ENCODE data around the gene DGCR2. TPM values are rescaled to one million over a fixed set of nuclear protein-coding genes. Genes with fewer than 3 reads are reported as not detected.
"Not testable (repeated sequence)": the region's sequence is repeated elsewhere in the genome, so short reads cannot be mapped to it uniquely, and the experiment has no call there.

The DGCR2 gene
- total and polyA plus RNA-seq, 10 of the 15 experiments (the other 5 are each of a cell fraction or from before 2014, with no cell fraction given), result 0.19 to 28.4 (median 16.0) TPM

DNA sequence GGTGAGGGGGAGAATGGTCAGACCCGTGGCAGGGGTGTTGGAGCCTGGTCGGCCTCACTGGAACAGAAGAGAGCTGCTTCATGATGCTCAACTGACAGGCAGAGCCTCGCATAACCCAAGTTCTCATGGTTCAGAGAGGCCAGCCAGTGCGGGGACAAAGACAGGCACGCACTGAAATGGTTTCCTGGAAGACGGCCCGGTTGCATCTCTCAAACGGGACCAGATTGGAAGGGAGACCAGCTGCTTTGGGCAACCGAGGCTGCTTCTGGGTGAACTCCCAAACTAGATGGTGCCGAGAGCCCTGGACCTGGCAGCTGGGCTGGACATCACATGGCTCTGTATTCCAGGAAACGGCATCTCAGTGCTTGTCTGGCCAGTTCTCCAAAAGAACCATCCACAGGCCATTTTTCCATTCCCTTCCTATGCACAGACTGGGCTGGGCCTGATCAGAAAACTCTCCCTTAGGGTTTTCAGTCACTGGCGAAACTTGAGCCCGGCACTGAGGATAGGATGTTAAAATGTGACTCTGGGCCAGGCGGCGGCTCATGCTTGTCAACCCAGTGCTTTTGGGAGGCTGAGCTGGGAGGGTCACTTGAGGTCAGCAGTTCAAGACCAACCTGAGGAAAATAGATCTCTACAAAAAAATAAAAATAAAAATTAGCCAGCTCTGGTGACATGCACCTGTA is 106.0 kb downstream of the DGCR2 start (continued):
- TF ChIP-seq, protein P1, sequence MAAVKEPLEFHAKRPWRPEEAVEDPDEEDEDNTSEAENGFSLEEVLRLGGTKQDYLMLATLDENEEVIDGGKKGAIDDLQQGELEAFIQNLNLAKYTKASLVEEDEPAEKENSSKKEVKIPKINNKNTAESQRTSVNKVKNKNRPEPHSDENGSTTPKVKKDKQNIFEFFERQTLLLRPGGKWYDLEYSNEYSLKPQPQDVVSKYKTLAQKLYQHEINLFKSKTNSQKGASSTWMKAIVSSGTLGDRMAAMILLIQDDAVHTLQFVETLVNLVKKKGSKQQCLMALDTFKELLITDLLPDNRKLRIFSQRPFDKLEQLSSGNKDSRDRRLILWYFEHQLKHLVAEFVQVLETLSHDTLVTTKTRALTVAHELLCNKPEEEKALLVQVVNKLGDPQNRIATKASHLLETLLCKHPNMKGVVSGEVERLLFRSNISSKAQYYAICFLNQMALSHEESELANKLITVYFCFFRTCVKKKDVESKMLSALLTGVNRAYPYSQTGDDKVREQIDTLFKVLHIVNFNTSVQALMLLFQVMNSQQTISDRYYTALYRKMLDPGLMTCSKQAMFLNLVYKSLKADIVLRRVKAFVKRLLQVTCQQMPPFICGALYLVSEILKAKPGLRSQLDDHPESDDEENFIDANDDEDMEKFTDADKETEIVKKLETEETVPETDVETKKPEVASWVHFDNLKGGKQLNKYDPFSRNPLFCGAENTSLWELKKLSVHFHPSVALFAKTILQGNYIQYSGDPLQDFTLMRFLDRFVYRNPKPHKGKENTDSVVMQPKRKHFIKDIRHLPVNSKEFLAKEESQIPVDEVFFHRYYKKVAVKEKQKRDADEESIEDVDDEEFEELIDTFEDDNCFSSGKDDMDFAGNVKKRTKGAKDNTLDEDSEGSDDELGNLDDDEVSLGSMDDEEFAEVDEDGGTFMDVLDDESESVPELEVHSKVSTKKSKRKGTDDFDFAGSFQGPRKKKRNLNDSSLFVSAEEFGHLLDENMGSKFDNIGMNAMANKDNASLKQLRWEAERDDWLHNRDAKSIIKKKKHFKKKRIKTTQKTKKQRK (IDR thresholded peaks at IDR 0.05; ENCODE audit: low read depth, low read length), result no peak
- TF ChIP-seq RAD21 (IDR thresholded peaks at IDR 0.05; ENCODE audit: insufficient read depth, low read depth, low read length) (no peak), SREBF1 (IDR thresholded peaks at IDR 0.05; ENCODE audit: low read length) (no peak)
- TF ChIP-seq, protein P2, sequence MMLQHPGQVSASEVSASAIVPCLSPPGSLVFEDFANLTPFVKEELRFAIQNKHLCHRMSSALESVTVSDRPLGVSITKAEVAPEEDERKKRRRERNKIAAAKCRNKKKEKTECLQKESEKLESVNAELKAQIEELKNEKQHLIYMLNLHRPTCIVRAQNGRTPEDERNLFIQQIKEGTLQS (IDR thresholded peaks at IDR 0.05; ENCODE audit: borderline replicate concordance, extremely low read depth, low read depth, low read length), result no peak

DNA sequence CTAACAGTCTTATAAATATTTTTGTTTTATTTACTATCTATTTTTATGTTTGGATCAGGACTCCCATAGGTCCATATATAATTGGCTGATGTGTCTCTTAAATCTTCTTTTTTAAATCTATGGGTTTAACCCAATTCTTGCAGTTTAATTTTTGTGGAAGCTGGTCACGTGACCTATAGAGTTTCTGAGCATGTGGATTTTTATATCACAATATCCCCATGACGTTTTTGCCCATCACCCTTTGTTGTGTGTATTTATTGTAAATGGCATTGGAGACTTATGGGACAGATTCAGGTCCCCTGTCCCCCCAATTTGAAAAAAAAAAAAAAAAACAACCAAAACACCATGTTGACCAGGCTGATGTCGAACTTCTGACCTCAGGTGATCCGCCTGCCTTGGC is 107.3 kb downstream of the DGCR2 start:
- WGBS (ENCODE audit: insufficient coverage, insufficient replicate concordance, low lambda C conversion rate, missing lambda C conversion rate), result 19% methylated on average over 4 of the region's 4 CpGs
- ChIA-PET POLR2A (interaction anchor here (0.6 kb wide), 1 partner anchor 186 kb away, joined by 6 read pairs; no protein-coding TSS in a partner anchor), RAD21 (ENCODE audit: unreplicated experiment) (no interaction called here), SMC1A (ENCODE audit: uncharacterized antibody, unreplicated experiment) (no interaction called here), CTCF (no interaction called here)
- TF ChIP-seq MTA2 (IDR thresholded peaks at IDR 0.05; ENCODE audit: low read depth) (no peak), RAD51 (IDR thresholded peaks at IDR 0.05) (peak; percentile 51; the same call in 1 of the 2 replicates)
- Histone ChIP-seq H3K4me1 (ENCODE audit: control insufficient read depth, insufficient read depth, low read length) (no peaks in the 10 kb centered on the region), H3K36me3 (ENCODE audit: control insufficient read depth in 2 of 2, insufficient read depth in 2 of 2, low read length in 1 of 2) (no peaks in the 10 kb centered on the region), H3K27ac (ENCODE audit: control insufficient read depth, insufficient read depth) (no peak overlapping the region), H3K4me2 (ENCODE audit: control insufficient read depth, insufficient read depth) (no peak overlapping the region), H3K4me3 (no peak overlapping the region), H3K9ac (ENCODE audit: control insufficient read depth, insufficient read depth, low read length) (no peak overlapping the region), H3K9me3 (replicated peaks; ENCODE audit: control insufficient read depth, insufficient read depth, low read length) (no peaks in the 10 kb centered on the region), H3K27me3 (replicated peaks in 1 of 2; ENCODE audit: control insufficient read depth in 2 of 2, insufficient read depth in 2 of 2, low read length in 1 of 2) (peaks cover 0 to 5% of the 10 kb centered on the region in 2 experiments; a peak in 1 of 4 replicates), H2AFZ (ENCODE audit: control insufficient read depth, low read depth, low read length) (no peak overlapping the region), H4K20me1 (ENCODE audit: control insufficient read depth, insufficient read depth) (no peaks in the 10 kb centered on the region), H3K79me2 (ENCODE audit: control insufficient read depth, insufficient read depth, low read length) (no peaks in the 10 kb centered on the region)
- DNase-seq (ENCODE audit: low read depth, low spot score) (no peak), ATAC-seq (no peak), FAIRE-seq (no peak)
- intact Hi-C loops (cut with micrococcal nuclease; ENCODE audit: unreplicated experiment) (no loop called here), in situ Hi-C loops (cut with MboI) (no loop called here)
- BruUV-seq (replicated peaks), result no TSS peak

DNA sequence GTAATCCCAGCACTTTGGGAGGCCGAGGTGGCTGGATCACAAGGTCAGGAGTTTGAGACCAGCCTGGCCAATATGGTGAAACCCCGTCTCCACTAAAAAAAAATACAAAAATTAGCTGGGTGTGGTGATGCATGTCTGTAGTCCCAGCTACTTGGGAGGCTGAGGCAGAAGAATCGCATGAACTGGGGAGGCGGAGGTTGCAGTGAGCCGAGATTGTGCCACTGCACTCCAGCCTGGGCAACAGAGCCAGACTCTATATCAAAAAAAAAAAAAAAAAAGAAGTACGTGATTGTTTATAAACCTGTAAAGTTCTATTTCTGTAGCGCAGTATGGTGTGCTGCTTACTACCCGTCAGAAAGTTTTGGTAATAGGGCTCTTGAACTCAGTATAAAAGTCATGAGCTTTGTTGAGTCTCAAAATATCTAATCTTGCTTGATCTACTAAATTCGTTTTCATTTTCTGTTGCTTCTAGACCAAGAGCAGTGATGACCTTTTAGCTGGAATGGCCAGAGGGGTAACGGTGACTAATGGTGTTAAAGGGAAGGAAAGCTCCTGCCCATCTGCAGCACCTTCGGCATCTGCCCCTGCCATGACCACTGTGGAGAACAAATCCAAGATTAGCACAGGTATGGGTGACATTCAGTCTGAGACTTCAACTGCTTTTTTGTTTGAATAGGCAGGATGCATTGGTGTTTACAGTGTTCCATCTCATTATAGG is 108.2 kb downstream of the DGCR2 start:
- H3K4me3 ChIP-seq; ATAC-seq; POLR2A ChIA-PET; CTCF ChIA-PET; H2AFZ ChIP-seq (ENCODE audit: control insufficient read depth, low read depth, low read length); H3K9me3 ChIP-seq (replicated peaks; ENCODE audit: control insufficient read depth, insufficient read depth, low read length); H3K27ac ChIP-seq (ENCODE audit: control insufficient read depth, insufficient read depth); H3K4me2 ChIP-seq (ENCODE audit: control insufficient read depth, insufficient read depth); BruUV-seq (replicated peaks); DNase-seq (ENCODE audit: low read depth, low spot score); H3K9ac ChIP-seq (ENCODE audit: control insufficient read depth, insufficient read depth, low read length); H4K20me1 ChIP-seq (ENCODE audit: control insufficient read depth, insufficient read depth); H3K4me1 ChIP-seq (ENCODE audit: control insufficient read depth, insufficient read depth, low read length); RAD21 ChIA-PET (ENCODE audit: unreplicated experiment); SMC1A ChIA-PET (ENCODE audit: uncharacterized antibody, unreplicated experiment); H3K36me3 ChIP-seq (ENCODE audit: control insufficient read depth in 2 of 2, insufficient read depth in 2 of 2, low read length in 1 of 2); in situ Hi-C loops (cut with MboI); intact Hi-C loops (cut with micrococcal nuclease; ENCODE audit: unreplicated experiment); H3K79me2 ChIP-seq (ENCODE audit: control insufficient read depth, insufficient read depth, low read length); H3K27me3 ChIP-seq (replicated peaks in 1 of 2; ENCODE audit: control insufficient read depth in 2 of 2, insufficient read depth in 2 of 2, low read length in 1 of 2); FAIRE-seq: not testable (repeated sequence)
- 63% methylated on average over 10 of the region's 11 CpGs for WGBS (ENCODE audit: insufficient coverage, insufficient replicate concordance, low lambda C conversion rate, missing lambda C conversion rate)
